ENCODE results near the gene UTP14C.
"Not testable (repeated sequence)": the region's sequence is repeated elsewhere in the genome, so short reads cannot be mapped to it uniquely, and the experiment has no call there.

The UTP14C gene, protein sequence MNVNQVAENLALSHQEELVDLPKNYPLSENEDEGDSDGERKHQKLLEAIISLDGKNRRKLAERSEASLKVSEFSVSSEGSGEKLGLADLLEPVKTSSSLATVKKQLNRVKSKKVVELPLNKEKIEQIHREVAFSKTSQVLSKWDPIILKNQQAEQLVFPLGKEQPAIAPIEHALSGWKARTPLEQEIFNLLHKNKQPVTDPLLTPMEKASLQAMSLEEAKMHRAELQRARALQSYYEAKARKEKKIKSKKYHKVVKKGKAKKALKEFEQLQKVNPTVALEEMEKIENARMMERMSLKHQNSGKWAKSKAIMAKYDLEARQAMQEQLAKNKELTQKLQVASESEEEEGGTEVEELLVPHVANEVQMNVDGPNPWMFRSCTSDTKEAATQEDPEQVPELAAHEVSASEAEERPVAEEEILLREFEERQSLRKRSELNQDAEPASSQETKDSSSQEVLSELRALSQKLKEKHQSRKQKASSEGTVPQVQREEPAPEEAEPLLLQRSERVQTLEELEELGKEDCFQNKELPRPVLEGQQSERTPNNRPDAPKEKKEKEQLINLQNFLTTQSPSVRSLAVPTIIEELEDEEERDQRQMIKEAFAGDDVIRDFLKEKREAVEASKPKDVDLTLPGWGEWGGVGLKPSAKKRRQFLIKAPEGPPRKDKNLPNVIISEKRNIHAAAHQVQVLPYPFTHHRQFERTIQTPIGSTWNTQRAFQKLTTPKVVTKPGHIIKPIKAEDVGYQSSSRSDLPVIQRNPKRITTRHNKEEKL

DNA sequence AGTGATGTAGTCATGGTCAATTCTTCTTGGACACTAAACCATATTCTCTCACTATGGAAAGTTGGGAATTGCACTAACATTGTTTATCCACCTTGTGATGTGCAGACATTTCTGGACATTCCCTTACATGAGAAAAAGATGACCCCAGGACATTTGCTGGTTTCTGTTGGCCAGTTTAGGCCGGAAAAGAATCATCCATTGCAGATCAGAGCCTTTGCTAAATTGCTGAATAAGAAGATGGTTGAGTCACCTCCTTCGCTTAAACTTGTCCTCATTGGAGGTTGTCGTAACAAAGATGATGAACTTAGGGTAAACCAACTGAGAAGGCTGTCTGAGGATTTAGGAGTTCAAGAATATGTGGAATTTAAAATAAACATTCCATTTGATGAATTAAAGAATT is at the start of gene UTP14C:
TSS of gene UTP14C (plus strand) at position 211 of the 400 bp plus-strand sequence. CDS start 4,114 bp downstream, outside the sequence.
- DNase-seq (ENCODE audit: low read depth): no peak

DNA sequence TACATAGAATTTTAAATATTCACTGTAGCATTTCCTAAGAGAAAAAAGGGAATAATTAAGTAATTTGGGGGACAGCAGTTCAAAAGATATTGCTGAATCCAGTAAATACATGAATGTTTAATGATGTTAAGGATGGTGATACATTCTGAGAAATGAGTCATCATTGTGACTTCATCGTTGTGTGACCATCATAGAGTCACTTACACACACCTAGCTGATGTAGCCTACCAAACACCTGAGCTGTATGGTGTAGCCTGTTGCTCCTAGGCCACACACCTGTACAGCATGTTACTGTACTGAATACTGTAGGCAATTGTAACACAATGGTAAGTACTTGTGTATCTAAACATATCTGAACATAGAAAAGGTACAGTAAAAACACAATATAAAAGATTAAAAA is 48.1 kb upstream of the UTP14C start:
- DNase-seq (ENCODE audit: low read depth): no peak

DNA sequence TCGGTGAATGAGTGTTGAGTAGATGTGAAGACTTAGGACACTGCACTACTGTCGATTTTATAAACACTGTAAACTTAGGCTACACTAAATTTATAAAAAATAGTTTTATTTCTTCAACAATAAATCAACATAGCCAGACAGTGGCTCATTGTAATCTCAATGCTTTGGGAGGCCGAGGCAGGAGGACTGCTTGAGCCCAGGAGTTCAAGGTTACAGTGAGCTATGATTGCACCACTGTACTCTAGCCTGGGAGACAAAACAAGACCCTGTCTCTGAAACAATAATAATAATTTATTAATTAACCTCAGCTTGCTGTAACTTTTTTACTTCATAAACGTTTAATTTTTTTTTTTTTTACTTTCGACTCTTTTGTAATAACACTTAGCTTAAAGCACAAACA is 47.6 kb upstream of the UTP14C start:
- DNase-seq (ENCODE audit: low read depth): no peak

DNA sequence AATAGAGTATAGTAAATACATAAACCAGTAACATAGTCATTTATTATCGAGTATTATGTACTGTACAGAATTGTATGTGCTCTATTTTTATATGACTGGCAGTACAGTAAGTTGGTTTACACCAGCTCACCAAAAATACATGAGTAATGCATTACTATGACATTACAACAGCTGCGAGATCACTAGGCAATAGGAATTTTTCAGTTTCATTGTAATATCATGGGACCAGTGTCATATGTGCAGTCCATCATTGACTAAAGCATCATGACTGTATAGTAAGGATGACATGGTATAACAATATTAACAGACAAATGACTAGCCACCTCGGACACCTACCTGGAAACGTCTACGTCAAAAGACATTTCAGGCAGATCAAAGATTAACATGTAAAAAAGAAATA is 46.9 kb upstream of the UTP14C start:
- DNase-seq (ENCODE audit: low read depth): no peak

DNA sequence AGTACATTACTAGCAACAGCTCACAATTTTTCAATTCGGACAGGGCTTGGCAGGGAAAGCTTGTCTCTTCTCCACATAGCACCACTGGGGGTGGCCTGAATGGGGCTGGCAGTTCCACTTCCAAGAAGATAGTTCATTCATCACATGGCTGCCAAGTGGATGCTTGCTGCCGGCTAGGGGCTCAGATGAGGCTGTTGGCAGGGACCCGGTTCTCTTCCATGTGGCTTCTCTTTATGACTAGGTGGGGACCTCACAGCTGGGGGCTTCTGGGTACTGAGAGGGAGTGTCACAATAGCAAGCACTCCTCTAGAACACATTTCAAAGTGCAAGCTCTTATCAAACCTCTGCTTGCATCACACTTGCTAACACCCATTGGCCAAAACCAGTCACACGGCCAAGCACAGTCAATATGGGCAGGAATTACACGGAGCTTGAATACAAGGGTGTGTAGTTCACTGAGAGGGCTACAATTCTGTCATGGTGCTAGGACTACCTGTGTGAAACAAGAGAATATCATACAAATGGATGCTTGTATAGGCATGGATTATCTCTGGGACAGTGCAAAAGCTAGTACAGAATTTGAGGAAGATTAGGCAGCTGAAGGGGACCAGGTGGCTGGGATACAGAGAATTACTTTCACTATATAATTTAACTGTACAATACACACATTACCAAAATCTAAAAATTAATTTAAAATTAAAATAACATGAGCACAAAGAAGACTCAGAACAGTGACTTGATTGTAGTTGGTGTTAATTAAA is 45.5 kb upstream of the UTP14C start:
- no peak for DNase-seq (ENCODE audit: low read depth)

DNA sequence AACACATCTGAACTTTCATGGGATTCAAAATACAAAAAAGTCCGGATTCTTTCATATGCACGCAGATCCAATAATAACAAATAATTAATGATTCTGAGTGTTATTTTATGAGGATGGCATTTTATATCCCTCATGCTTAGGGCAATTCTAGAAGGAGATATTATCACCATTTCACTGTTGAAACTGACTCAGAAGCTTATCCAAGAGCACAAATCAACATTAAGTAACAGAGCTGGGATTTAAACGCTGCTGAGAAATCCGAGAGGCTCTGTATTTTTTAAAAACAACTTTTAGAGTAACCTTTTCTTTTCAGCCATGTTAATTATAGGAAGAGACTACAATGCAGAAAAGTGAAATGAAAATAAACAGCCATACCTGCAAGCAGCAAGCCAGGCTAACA is 43.6 kb upstream of the UTP14C start:
- no peak for DNase-seq (ENCODE audit: low read depth)

DNA sequence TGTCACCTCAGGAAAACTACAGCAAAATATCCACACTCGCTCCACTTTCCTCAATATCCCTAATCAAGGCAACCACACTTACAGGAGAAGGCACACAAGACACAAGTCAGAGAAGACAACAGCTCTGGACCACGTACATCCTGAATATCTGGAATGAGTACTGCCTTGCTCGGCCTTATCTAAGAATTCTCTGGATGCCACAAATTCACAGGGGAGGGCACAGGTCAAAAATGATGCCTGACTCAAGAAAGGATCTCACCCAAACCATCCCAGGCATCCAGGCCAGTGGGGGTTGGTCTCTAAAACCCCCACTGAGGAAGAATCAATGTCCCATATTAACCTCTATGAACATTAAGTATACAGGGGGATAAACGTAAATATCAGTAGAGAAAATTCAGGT is 43.1 kb upstream of the UTP14C start:
- DNase-seq (ENCODE audit: low read depth): no peak

DNA sequence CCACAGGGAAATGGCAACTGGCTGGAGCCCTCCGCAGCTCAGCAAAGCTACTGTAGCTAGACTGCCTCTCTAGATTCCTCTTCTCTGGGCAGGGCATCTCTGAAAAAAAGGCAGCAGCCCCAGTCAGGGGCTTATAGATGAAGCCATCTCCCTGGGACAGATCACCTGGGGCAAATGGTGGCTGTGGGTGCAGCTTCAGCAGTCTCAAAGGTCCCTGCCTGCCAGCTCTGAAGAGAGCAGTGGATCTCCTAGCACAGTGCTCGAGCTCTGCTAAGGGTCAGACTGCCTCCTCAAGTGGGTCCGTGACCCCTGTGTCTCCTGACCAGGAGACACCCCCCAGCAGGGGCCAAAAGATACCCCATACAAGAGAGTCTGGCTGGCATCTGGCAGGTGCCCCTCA is 41.2 kb upstream of the UTP14C start:
- DNase-seq (ENCODE audit: low read depth): not testable (repeated sequence)

DNA sequence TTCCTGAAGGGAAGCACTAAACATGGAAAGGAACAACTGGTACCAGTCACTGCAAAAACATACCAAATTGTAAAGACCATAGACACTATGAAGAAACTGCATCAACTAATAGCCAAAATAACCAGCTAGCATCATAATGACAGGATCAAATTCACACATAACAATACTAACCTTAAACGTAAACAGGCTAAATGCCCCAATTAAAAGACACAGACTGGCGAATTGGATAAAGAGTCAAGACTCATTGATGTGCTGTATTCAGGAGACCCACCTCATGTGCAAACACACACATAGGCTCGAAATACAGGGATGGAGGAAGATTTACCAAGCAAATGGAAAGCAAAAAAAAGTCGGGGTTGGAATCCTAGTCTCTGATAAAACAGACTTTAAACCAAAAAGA is 39.6 kb upstream of the UTP14C start:
- not testable (repeated sequence) for DNase-seq (ENCODE audit: low read depth)

DNA sequence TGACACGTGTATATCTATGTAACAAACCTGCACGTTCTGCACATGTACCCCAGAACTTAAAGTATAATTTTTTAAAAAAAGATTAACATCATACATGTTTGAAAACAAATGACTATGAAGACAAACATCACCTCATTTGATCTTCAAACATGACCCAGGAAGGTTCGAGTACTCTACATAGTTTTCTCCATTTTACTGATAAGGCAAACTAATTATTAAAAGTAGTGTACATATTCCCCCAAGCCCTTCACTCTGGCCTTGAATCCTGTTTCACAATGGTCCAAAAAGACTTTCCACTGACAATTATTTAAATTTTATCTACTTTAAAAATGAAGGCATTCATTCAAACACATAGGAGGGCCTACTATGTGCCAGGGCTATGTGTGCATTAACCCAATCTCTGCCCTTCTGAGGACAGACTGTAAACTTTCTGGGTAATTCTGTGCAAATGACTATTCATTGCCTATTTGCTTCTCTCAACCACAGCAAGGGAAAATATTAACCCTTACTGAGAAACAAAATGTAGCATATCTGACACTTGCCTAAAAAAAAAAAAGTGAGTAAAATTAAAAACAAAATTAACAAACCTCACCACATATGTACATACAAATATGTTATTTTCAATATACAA is 35.4 kb upstream of the UTP14C start:
- DNase-seq (ENCODE audit: low read depth): no peak

DNA sequence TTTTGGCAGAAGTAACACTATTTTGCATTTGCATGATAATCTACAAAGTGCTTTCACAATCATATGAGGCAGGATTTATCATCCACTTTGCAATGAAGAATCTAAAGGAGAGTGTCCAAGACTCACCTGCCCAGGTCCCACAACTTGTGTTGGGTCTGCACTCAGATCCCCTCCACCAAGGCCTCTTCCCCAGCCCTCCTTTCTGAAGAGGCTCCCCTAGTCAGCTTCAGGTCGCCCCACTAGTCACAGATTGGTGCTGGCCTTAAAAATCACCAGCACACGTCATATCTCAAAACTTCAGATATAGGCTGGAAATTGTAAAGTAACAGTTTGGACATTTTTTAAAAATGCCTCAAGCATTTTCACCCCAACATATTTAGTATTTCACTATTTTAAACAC is 30.8 kb upstream of the UTP14C start:
- no peak for DNase-seq (ENCODE audit: low read depth)

DNA sequence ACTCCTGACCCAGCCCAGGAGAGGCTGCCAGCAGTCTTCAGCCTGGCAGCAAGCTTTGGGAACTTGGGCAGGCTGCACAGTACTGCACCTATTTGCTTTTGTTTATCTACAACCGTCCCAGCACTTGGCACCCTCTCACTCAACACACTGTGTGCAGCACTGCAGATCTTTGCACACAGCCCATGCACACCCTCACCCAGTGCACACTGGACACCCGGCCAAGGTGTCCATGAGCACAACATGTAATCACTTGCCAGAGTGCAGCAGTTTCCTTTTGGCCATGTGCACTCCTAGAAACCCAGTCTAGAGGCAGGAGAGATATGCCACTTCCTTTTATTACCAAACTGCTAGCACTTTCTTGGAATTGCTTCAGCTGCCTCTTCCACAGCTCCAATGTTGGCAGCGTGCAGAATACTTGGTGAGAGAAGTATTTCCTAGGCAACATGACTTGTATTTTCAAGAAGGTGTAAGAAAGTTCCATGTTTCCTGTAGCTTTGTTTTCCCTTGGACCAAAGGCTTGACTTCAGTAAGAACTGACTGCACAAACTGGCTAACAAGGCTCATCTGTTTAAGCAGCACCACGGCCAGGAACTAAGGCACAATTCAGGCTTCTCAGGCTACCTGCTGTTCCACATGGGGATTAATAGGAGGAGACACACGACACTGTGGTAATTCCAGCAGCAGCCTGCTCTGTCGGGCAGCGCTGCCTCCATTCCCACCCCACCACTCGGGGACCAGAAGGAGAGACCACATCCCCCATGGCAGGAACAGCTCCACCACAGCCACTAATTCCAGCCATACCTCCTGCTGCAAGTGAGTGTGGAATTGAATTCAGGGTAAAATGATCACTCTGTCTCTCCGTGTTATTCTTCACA is 28.6 kb upstream of the UTP14C start:
- no peak for DNase-seq (ENCODE audit: low read depth)

DNA sequence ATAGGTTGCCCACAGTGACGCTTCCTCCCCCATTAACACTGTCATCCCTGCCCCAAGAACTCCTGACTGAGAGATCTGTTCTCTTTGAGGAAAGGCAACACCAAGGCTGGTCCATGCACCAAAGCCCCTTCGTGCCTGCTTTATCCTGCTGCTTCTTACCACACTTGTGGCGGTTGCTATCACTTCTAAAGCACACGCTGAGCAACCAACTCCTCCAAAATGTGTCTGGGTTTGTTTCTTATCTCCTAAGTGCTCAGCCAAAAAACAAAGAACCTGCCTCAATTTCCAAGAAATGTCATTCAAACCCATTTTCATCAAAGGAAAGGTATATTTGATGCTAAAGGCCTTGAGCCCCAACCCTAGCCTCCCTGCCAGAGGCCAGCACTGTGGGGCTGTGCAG is 27.9 kb upstream of the UTP14C start:
- no peak for DNase-seq (ENCODE audit: low read depth)

DNA sequence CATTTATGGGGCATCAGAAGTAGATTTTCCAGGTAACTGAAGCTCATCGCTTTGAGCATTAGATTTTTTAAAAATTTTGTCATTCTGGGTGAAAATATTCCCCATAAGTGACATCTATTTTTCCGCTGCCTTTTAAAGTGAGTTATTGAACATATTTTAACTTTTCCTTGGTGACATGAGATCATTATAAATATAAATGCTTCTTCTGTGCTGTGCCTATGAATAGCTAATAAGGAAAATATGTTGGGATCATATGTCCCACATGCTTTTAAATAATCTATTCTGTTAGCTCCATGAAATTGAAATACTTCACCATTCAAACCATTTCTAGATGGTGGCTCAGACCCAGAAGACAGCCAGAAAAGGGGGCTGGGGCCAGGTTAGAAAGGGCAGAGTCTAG is 27.3 kb upstream of the UTP14C start:
- DNase-seq (ENCODE audit: low read depth): no peak

DNA sequence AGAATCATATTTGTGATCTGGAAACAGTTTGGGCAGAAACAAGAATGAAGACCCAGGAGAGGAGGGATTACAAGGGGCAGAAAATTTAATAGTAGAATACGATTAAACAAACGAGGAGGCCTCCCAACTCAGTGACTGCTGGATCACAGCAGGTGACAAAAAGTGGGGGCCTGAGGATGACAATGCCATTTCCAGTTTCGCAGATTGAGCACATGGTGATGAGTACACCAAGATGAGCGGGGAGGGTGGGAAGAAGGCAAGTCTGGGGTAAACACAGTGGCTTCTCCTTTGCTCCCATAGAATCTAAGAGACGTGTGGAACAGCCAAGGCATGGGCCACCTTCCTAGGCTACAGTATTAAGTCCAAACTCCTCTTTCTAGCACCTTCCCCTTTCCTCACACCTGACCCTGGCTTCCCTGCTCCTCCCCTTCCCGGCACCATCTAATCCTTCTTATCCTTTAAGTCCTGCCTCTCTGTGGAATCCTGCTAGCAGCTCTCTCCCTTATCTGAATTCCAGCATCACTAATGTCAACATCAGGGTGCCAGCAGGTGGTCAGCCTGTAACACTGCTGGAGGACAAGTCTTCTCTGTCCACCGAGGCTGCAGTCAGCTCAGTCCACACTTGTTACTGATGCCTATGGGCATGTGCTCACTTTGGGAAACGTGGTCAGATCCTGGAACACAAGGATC is 26.7 kb upstream of the UTP14C start:
- no peak for DNase-seq (ENCODE audit: low read depth)

DNA sequence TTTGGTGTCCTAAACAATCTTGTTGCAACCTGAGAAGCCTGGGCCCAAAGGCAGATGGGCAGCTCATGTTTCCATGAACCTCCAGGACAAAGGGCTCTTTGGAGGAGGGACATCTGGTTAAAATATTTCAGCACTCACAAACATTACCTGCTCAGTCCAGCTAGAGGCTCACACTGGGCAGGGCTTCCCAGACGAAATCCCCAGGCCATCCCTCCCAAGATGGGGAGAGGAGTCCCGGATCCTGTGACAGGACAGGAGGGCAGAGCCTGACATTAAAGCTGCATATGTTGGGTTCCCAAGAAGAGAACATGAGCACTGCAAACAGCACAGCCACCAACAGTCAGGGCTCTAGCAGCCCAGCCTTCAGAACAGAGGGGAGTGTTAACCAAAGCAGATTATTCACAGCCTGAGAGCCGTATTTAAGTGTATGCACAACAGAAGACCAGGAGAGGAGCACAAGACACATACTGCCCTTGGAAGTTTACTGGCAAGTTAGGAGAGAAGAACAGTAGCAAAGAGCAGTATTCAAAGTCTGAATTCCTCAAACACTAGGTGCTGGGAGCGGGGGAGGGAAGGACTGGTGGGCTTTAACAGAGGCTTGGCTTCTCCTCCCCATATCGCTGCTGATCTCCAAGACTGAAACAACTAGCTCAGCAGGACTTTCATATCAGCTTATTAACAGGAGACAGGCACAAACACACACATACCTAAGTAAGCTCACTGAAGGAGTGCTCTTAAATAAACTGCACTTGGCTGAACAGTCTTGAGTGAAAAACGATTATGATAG is 25.6 kb upstream of the UTP14C start:
- no peak for DNase-seq (ENCODE audit: low read depth)

DNA sequence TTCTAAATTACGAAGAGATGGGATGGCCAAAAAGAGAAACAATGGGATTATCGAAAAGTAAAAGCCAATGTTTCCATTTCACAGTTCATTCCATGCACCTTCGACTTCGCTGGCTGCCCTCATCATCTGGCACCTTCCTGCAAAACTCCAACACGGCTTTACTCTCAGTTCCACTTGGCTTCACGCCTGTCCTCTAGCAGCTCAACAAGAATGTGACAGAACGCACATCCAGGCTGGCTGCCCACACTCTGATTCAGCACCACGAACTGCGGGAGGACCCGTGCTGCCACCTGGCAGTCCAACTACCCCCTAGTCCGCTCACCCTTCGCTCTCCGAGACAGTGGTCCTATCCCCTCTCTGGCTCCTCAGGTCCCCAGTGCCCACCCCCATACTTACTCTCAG is 25.0 kb upstream of the UTP14C start:
- no peak for DNase-seq (ENCODE audit: low read depth)

DNA sequence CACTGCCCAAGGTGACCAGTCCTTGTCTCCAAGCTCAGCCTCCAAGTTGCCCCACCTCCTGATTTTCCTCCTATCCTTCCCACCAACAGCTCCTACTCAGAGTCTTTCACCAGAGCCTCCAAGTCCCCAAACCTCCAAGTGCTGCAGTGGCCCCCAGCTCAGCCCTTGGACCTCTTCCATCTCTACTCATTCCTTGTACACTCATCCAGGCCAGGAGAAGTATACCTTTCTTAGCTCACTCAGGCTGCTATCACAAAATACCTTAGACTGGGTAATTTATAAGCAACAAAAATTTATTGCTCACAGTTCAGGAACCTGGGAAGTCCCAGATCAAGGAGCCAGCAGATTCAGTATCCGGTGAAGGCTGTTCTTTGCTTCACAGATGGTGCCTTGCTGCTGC is 24.6 kb upstream of the UTP14C start:
- no peak for DNase-seq (ENCODE audit: low read depth)

DNA sequence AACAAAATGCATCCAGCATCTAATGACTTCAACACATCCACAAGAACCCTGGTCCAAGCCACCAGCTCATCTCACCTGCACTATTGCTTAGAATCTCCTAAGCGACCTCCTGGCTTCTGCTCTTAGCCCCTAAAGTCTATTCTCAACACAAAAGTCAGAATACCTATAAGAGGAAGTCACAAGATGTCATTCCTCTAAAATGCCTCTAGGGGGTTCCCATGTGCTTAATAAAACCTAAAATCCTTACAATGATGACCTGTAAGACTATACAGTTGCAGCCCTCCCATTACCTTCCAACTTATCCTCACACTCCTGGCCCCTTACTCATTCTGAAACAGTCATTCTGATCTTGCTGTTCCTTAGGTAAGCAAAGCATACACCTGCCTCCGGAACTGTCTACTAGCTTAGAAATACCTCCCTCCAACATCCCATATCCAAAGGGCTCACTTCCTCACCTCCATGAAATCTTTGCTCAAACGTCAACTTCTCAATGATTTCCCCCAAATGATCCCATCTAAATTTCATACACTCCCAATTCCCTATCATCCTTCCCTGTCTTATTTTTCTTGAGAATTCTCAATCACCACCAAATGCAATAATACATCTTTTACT is 23.3 kb upstream of the UTP14C start:
- no peak for DNase-seq (ENCODE audit: low read depth)

All from activated T-cell treated with anti-CD3 and anti-CD28 coated beads for 24 hours (primary cell).